ENCODE data around the gene ZBTB32.

DNA sequence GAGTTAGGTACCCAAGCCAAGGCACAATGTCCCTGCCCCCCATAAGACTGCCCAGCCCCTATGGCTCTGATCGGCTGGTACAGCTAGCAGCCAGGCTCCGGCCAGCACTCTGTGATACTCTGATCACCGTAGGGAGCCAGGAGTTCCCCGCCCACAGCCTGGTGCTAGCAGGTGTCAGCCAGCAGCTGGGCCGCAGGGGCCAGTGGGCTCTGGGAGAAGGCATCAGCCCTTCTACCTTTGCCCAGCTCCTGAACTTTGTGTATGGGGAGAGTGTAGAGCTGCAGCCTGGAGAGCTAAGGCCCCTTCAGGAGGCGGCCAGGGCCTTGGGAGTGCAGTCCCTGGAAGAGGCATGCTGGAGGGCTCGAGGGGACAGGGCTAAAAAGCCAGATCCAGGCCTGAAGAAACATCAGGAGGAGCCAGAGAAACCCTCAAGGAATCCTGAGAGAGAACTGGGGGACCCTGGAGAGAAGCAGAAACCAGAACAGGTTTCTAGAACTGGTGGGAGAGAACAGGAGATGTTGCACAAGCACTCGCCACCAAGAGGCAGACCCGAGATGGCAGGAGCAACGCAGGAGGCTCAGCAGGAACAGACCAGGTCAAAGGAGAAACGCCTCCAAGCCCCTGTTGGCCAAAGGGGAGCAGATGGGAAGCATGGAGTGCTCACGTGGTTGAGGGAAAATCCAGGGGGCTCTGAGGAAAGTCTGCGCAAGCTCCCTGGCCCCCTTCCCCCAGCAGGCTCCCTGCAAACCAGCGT, 10.4 kb downstream of the ZBTB32 start:
- TF ChIP-seq, protein P1, sequence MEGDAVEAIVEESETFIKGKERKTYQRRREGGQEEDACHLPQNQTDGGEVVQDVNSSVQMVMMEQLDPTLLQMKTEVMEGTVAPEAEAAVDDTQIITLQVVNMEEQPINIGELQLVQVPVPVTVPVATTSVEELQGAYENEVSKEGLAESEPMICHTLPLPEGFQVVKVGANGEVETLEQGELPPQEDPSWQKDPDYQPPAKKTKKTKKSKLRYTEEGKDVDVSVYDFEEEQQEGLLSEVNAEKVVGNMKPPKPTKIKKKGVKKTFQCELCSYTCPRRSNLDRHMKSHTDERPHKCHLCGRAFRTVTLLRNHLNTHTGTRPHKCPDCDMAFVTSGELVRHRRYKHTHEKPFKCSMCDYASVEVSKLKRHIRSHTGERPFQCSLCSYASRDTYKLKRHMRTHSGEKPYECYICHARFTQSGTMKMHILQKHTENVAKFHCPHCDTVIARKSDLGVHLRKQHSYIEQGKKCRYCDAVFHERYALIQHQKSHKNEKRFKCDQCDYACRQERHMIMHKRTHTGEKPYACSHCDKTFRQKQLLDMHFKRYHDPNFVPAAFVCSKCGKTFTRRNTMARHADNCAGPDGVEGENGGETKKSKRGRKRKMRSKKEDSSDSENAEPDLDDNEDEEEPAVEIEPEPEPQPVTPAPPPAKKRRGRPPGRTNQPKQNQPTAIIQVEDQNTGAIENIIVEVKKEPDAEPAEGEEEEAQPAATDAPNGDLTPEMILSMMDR (IDR thresholded peaks at IDR 0.05), result no peak
- TF ChIP-seq POLR2AphosphoS5 (IDR thresholded peaks at IDR 0.05) (no peak), EP300 (IDR thresholded peaks at IDR 0.05) (no peak), POLR2A (IDR thresholded peaks at IDR 0.05) (no peak)

Measured in upper lobe of left lung (tissue), 4 donors.